GM15510 (cell line): ENCODE measurements around the gene SDHC.
A peak's percentile ranks its signal among the peaks of the same experiment; 100 is the strongest.

ENCODE experiments used
- POLR2A ChIP-seq: IDR thresholded peaks from 3 replicates; pipeline ENCODE4 v1.6.1; 2011; ENCODE audit warnings: borderline replicate concordance; ENCODE audit not compliant: insufficient read length; ENCODE audit errors: extremely low read depth

Gene SDHC

GRCh38 chr1:161391611-161392010 lies 77.4 kb downstream of the SDHC start:
- no peak for TF ChIP-seq POLR2A

GRCh38 chr1:161393151-161393550 lies 79.0 kb downstream of the SDHC start:
- TF ChIP-seq POLR2A: no peak

- no peak for TF ChIP-seq POLR2A
These were observed 84.7 kb downstream of the SDHC start for GRCh38 chr1:161398900-161399256.

- TF ChIP-seq POLR2A: peak; percentile 84
These were observed 85.2 kb downstream of the SDHC start for GRCh38 chr1:161399257-161399998.

GRCh38 chr1:161402446-161402845 lies 88.3 kb downstream of the SDHC start:
- TF ChIP-seq POLR2A: no peak

- TF ChIP-seq POLR2A: no peak
These were observed 89.9 kb downstream of the SDHC start for GRCh38 chr1:161404051-161404597.

- TF ChIP-seq POLR2A: no peak
These were observed 93.3 kb downstream of the SDHC start for GRCh38 chr1:161407451-161407985.

- TF ChIP-seq POLR2A: no peak
These were observed 94.4 kb downstream of the SDHC start for GRCh38 chr1:161408429-161409052.
